GM21367 (cell line): ENCODE data around the gene CDK5RAP3.

Experiments used
- ATAC-seq: cut with Tn5 transposase; IDR thresholded peaks from one replicate; pipeline ENCODE4 v1.9.1; 2021; ENCODE audit not compliant: unreplicated experiment

The CDK5RAP3 gene

GRCh38 chr17:47948706-47949196 lies 22.2 kb upstream of the CDK5RAP3 start:
- ATAC-seq, result no peak

GRCh38 chr17:47949197-47949759 lies 21.6 kb upstream of the CDK5RAP3 start:
- peak; percentile 51 for ATAC-seq

- peak; percentile 27 for ATAC-seq
Measured at GRCh38 chr17:47949946-47950345, 21.0 kb upstream of the CDK5RAP3 start.

- no peak for ATAC-seq
Measured at GRCh38 chr17:47950448-47950847, 20.5 kb upstream of the CDK5RAP3 start.

- ATAC-seq, result no peak
Measured at GRCh38 chr17:47952171-47953021, 18.5 kb upstream of the CDK5RAP3 start.

GRCh38 chr17:47953909-47954308 lies 17.0 kb upstream of the CDK5RAP3 start:
- ATAC-seq, result no peak

GRCh38 chr17:47955497-47956461 lies 15.1 kb upstream of the CDK5RAP3 start:
- no peak for ATAC-seq

- no peak for ATAC-seq
Measured at GRCh38 chr17:47956791-47957590, 13.9 kb upstream of the CDK5RAP3 start.

GRCh38 chr17:47957591-47958490 lies 13.1 kb upstream of the CDK5RAP3 start, which contains the start of gene PRR15L:
PRR15L (minus strand) TSS chr17:47957883; CDS start chr17:47953234, 4,649 bp downstream.
- ATAC-seq, result no peak

- no peak for ATAC-seq
Measured at GRCh38 chr17:47959825-47960655, 10.9 kb upstream of the CDK5RAP3 start.

GRCh38 chr17:47961406-47961805 lies 9.5 kb upstream of the CDK5RAP3 start:
- ATAC-seq, result no peak

GRCh38 chr17:47962901-47963300 lies 8.0 kb upstream of the CDK5RAP3 start:
- ATAC-seq, result no peak

- ATAC-seq, result no peak
Measured at GRCh38 chr17:47964856-47965255, 6.1 kb upstream of the CDK5RAP3 start.

- no peak for ATAC-seq
Measured at GRCh38 chr17:47966079-47966519, 4.8 kb upstream of the CDK5RAP3 start.

- ATAC-seq, result no peak
Measured at GRCh38 chr17:47967607-47968252, 3.2 kb upstream of the CDK5RAP3 start.

- ATAC-seq, result no peak
Measured at GRCh38 chr17:47968836-47969235, 2.1 kb upstream of the CDK5RAP3 start.

- ATAC-seq, result no peak
Measured at GRCh38 chr17:47969930-47970724, 786 bp upstream of the CDK5RAP3 start.
